ENCODE measurements around the gene TXNDC17.
"Not testable (repeated sequence)": the region's sequence is repeated elsewhere in the genome, so short reads cannot be mapped to it uniquely, and the experiment has no call there.

TXNDC17 gene

GRCh38 chr17:6651919-6652452 is 11.1 kb downstream of the TXNDC17 start:
- Histone ChIP-seq H3K9me3 (ENCODE audit: control insufficient read depth, low read length) (no peaks in the 10 kb centered on the region), H3K4me2 (ENCODE audit: low read length) (peak overlapping the region; percentile 97), H3K27me3 (ENCODE audit: control insufficient read depth, insufficient read depth, low read length) (no peaks in the 10 kb centered on the region), H3K9ac (no peak overlapping the region), H3K79me2 (peaks cover 4% of the 10 kb centered on the region), H3K27ac (peak overlapping the region; percentile 90), H2AFZ (peak overlapping the region; percentile 97), H3K4me3 (ENCODE audit: low read depth, low read length) (peak overlapping the region; percentile 99), H3K4me1 (peaks cover 6% of the 10 kb centered on the region), H3K36me3 (ENCODE audit: control insufficient read depth, insufficient read depth, low read length) (no peaks in the 10 kb centered on the region)
- TF ChIP-seq, protein P1, sequence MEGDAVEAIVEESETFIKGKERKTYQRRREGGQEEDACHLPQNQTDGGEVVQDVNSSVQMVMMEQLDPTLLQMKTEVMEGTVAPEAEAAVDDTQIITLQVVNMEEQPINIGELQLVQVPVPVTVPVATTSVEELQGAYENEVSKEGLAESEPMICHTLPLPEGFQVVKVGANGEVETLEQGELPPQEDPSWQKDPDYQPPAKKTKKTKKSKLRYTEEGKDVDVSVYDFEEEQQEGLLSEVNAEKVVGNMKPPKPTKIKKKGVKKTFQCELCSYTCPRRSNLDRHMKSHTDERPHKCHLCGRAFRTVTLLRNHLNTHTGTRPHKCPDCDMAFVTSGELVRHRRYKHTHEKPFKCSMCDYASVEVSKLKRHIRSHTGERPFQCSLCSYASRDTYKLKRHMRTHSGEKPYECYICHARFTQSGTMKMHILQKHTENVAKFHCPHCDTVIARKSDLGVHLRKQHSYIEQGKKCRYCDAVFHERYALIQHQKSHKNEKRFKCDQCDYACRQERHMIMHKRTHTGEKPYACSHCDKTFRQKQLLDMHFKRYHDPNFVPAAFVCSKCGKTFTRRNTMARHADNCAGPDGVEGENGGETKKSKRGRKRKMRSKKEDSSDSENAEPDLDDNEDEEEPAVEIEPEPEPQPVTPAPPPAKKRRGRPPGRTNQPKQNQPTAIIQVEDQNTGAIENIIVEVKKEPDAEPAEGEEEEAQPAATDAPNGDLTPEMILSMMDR (IDR thresholded peaks at IDR 0.05): no peak

- no peak overlapping the region for H2AFZ ChIP-seq
- no peaks in the 10 kb centered on the region for H3K27me3 ChIP-seq (ENCODE audit: control insufficient read depth, insufficient read depth, low read length)
- peak overlapping the region; percentile 46 for H3K4me3 ChIP-seq (ENCODE audit: low read depth, low read length)
- H3K36me3 ChIP-seq (ENCODE audit: control insufficient read depth, insufficient read depth, low read length): no peaks in the 10 kb centered on the region
- H3K9me3 ChIP-seq (ENCODE audit: control insufficient read depth, low read length): no peaks in the 10 kb centered on the region
- H3K4me2 ChIP-seq (ENCODE audit: low read length): peak overlapping the region; percentile 61
- TF ChIP-seq, protein P1 (IDR thresholded peaks at IDR 0.05): no peak
- H3K4me1 ChIP-seq: peaks cover 5% of the 10 kb centered on the region
- no peaks in the 10 kb centered on the region for H3K79me2 ChIP-seq
- H3K9ac ChIP-seq: no peak overlapping the region
- no peak overlapping the region for H3K27ac ChIP-seq
These were observed 14.2 kb downstream of the TXNDC17 start for GRCh38 chr17:6654841-6655731.

GRCh38 chr17:6655732-6656361 is 15.0 kb downstream of the TXNDC17 start:
- not testable (repeated sequence) for H3K9me3 ChIP-seq (ENCODE audit: control insufficient read depth, low read length); H3K4me1 ChIP-seq; H3K4me2 ChIP-seq (ENCODE audit: low read length); H3K36me3 ChIP-seq (ENCODE audit: control insufficient read depth, insufficient read depth, low read length); H3K27ac ChIP-seq; H3K27me3 ChIP-seq (ENCODE audit: control insufficient read depth, insufficient read depth, low read length); H3K79me2 ChIP-seq; H3K9ac ChIP-seq; H2AFZ ChIP-seq
- peak overlapping the region; percentile 9 for H3K4me3 ChIP-seq (ENCODE audit: low read depth, low read length)

DNA sequence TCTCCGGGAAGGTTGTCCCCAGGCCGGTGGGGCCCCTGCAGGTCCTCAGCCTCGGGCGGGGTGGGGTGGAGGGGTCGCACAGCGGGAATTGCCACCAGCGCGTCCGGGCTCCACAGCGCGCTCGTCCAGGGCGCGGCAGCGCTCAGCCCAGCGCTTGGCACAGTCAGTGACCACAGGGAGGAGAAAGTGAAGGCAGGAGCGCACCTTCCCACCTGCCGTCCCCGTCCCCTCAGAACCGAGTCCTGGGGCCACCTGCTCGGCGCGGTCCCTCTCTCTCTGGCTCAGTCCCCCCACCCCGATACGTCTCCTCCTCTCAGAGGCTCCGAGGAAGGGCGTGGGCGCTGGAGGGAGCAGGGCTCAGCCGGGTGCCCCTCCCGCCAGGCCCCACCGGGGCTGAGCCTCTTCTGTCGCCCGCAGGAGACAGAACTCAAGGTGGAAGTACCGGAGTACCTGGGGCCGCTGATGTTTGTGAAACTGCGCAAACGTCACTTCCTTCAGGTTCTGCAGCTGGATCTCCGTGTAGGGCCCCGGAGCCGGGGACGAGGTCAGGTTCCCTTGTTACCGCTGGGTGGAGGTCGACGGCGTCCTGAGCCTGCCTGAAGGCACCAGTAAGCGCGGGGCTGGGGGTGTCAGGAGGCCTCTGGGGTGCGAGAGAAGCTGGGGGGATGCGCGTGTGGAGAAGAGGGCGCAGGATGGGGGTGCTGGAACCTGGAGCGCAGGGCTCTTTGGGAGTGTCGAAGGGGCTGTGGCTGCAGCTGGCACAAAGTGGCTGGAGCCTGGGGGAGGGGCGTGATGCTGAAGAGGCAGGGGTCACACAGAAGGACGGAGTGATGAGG is 16.2 kb downstream of the TXNDC17 start:
- H3K27me3 ChIP-seq (ENCODE audit: control insufficient read depth, insufficient read depth, low read length): not testable (repeated sequence)

GRCh38 chr17:6657633-6658287 is 16.9 kb downstream of the TXNDC17 start:
- H3K9ac ChIP-seq: no peak overlapping the region

More for the DNA sequence above, 16.2 kb downstream of the TXNDC17 start:
- not testable (repeated sequence) for H3K9me3 ChIP-seq (ENCODE audit: control insufficient read depth, low read length); H3K79me2 ChIP-seq; H3K36me3 ChIP-seq (ENCODE audit: control insufficient read depth, insufficient read depth, low read length); H3K4me1 ChIP-seq; H3K27ac ChIP-seq; H3K9ac ChIP-seq
- peak overlapping the region; percentile 77 for H2AFZ ChIP-seq
- peak overlapping the region; percentile 49 for H3K4me3 ChIP-seq (ENCODE audit: low read depth, low read length)
- H3K4me2 ChIP-seq (ENCODE audit: low read length): peak overlapping the region; percentile 50

GRCh38 chr17:6658411-6658810 is 17.6 kb downstream of the TXNDC17 start:
- not testable (repeated sequence) for H3K79me2 ChIP-seq; H3K4me3 ChIP-seq (ENCODE audit: low read depth, low read length); H3K36me3 ChIP-seq (ENCODE audit: control insufficient read depth, insufficient read depth, low read length); H3K9ac ChIP-seq; H3K9me3 ChIP-seq (ENCODE audit: control insufficient read depth, low read length); H3K27ac ChIP-seq; H3K27me3 ChIP-seq (ENCODE audit: control insufficient read depth, insufficient read depth, low read length); H3K4me1 ChIP-seq; H3K4me2 ChIP-seq (ENCODE audit: low read length); H2AFZ ChIP-seq

More at GRCh38 chr17:6657633-6658287, 16.9 kb downstream of the TXNDC17 start:
- no peak overlapping the region for H3K27ac ChIP-seq
- H3K79me2 ChIP-seq: no peaks in the 10 kb centered on the region
- H3K27me3 ChIP-seq (ENCODE audit: control insufficient read depth, insufficient read depth, low read length): no peaks in the 10 kb centered on the region
- H3K36me3 ChIP-seq (ENCODE audit: control insufficient read depth, insufficient read depth, low read length): no peaks in the 10 kb centered on the region
- peak overlapping the region; percentile 77 for H2AFZ ChIP-seq
- H3K4me2 ChIP-seq (ENCODE audit: low read length): peak overlapping the region; percentile 50
- peak overlapping the region; percentile 49 for H3K4me3 ChIP-seq (ENCODE audit: low read depth, low read length)
- H3K4me1 ChIP-seq: no peaks in the 10 kb centered on the region
- TF ChIP-seq, protein P1 (IDR thresholded peaks at IDR 0.05): no peak
- H3K9me3 ChIP-seq (ENCODE audit: control insufficient read depth, low read length): no peaks in the 10 kb centered on the region

Measured in parathyroid adenoma (tissue), 2 donors.